K562 (cell line): ENCODE data around the gene CCL27. TPM values are rescaled to one million over a fixed set of nuclear protein-coding genes. Genes with fewer than 3 reads are reported as not detected.
A peak's percentile ranks its signal among the peaks of the same experiment; 100 is the strongest.

Experiments used
- BRF2 ChIP-seq: IDR thresholded peaks from 3 replicates; pipeline ENCODE4 v1.6.1; 2011; ENCODE audit warnings: borderline replicate concordance, mild to moderate bottlenecking; ENCODE audit not compliant: insufficient read length, insufficient read depth
- CBFB ChIP-seq: sonication (generic); formaldehyde crosslinking; IDR thresholded peaks from 2 replicates; pipeline ENCODE4 v1.4.0; 2020; ENCODE audit warnings: mild to moderate bottlenecking, missing genetic modification reagents
- COPS2 ChIP-seq: fragments of 450-650 bp; conservative IDR thresholded peaks from 2 replicates; pipeline ENCODE4 v1.6.1; 2016; ENCODE audit warnings: mild to moderate bottlenecking, moderate library complexity
- CREBBP ChIP-seq: IDR thresholded peaks from one replicate; pipeline ENCODE4 v1.6.1; 2012; ENCODE audit warnings: low read depth, mild to moderate bottlenecking, control low read depth, inconsistent platforms, low read length
- CXXC5 ChIP-seq: fragments of 250-450 bp; sonication (Bioruptor Pico); IDR thresholded peaks from 2 replicates; pipeline ENCODE4 v1.8.0; 2022; ENCODE audit warnings: inconsistent platforms, mild to moderate bottlenecking, moderate library complexity
- MCM5 ChIP-seq: fragments of 450-650 bp; IDR thresholded peaks from 2 replicates; pipeline ENCODE4 v1.6.1; 2016; ENCODE audit warnings: low read depth
- NFATC3 ChIP-seq: fragments of 450-650 bp; IDR thresholded peaks from 2 replicates; pipeline ENCODE4 v1.6.1; 2017; ENCODE audit warnings: mild to moderate bottlenecking
- NR1H2 ChIP-seq: sonication (generic); formaldehyde crosslinking; IDR thresholded peaks from 2 replicates; pipeline ENCODE4 v1.4.0; 2020; ENCODE audit warnings: mild to moderate bottlenecking, missing genetic modification reagents
- RNF219 ChIP-seq: fragments of 250-450 bp; sonication (Bioruptor Pico); IDR thresholded peaks from 2 replicates; pipeline ENCODE4 v1.5.0; 2022; ENCODE audit warnings: mild to moderate bottlenecking
- SMARCB1 ChIP-seq: IDR thresholded peaks from 2 replicates; pipeline ENCODE4 v1.6.1; 2011; ENCODE audit warnings: improper control_type of control experiment, low read depth; ENCODE audit not compliant: insufficient read length
- SMARCE1 ChIP-seq: fragments of 450-650 bp; IDR thresholded peaks from 2 replicates; pipeline ENCODE4 v1.7.1; 2016; ENCODE audit warnings: mild to moderate bottlenecking
- SREBF2 ChIP-seq: sonication (generic); formaldehyde crosslinking; IDR thresholded peaks from 2 replicates; pipeline ENCODE4 v1.4.0; 2020; ENCODE audit warnings: mild to moderate bottlenecking, missing genetic modification reagents
- ZBTB2 ChIP-seq: fragments of 450-650 bp; IDR thresholded peaks from 2 replicates; pipeline ENCODE4 v1.6.1; 2016; ENCODE audit warnings: antibody characterized with exemption
- ZKSCAN3 ChIP-seq: fragments of 250-450 bp; sonication (Bioruptor Pico); IDR thresholded peaks from 2 replicates; pipeline ENCODE4 v1.4.0; 2020
- ZKSCAN8 ChIP-seq: fragments of 200-800 bp; sonication (Bioruptor generic); IDR thresholded peaks from 2 replicates; pipeline ENCODE4 v1.6.1; 2016; ENCODE audit warnings: missing genetic modification characterization, missing compliant biosample characterization
- polyA plus RNA-seq, 8 experiments: library from polyadenylated mRNA; depleted of rRNA in 4 of 8; stranded (reverse) in 5 of 8; unstranded in 3 of 8; fragments of >200 nt; fragmentation: Nextera tagmentation in 2 of 8; fragmentation: Illumina TruSeq in 1 of 8; extraction: Ambion mirVana in 2 of 8; extraction: Trizol in 1 of 8; gene quantifications; 2 replicates each; pipeline versions ENCODE4 v1.2.1 to v1.2.3, GENCODE V29; 2011 to 2014; ENCODE audit warnings: inconsistent platforms in 1 of 8, missing spikeins in 1 of 8
- total RNA-seq, 7 experiments: library from RNA; depleted of rRNA in 6 of 7; stranded (reverse); fragments of >200 nt in 6 of 7; fragmentation: Illumina TruSeq in 2 of 7; extraction: Trizol in 2 of 7; gene quantifications; 2 replicates each; pipeline versions ENCODE4 v1.2.1 to v1.2.3, GENCODE V29; 2011 to 2021; ENCODE audit warnings: low replicate concordance in 1 of 7
- TF ChIP-seq, protein P1 (sequence below): fragments of 250-450 bp; sonication (Bioruptor Pico); IDR thresholded peaks from 2 replicates; pipeline ENCODE4 v1.4.0; 2020

The CCL27 gene
- total and polyA plus RNA-seq, 9 of the 15 experiments (the other 6 are each of a cell fraction or from before 2014, with no cell fraction given) = 0.10 to 0.53 (median 0.27) TPM; not detected in 5

DNA sequence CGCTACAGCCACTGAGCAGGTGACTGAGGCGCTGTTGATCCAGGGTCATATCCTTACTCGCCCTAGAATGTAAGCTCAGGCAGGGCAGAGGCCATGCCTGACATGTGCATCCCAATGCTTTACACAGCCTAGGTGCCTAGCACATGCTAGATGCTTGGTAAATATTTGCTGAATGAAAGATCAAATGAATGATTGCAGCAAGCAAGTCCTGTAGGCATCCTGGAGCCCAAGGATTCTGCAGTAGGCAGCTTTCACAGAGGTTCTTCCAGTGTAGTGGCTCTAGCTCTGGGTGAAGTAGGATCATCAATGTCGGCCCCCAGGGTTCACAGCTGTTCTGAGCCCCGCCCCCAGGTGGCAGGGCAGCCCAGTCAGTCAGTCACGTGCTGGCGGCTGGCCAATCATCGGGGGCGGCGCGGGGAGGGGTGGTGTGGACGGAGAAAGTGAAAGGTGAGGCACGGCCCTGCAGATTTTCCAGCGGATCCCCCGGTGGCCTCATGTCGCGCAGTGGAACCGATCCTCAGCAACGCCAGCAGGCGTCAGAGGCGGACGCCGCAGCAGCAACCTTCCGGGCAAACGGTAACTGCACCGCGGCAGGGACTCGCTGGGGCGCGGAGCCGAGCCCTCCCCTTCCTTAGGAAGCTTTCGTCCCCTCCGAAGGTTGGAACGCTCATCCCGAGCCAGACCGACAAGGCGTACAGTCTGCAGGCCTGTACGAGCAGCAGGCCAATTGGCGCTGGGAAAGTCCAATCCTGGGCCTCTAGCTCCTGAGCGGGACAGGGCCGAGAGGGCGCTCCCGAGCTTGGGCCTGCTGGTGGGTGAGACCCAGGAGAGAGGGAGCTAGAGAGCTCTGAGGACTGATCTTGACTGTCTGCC is 16.0 kb downstream of the CCL27 start, which contains the start of gene GALT (continued):
- TF ChIP-seq CXXC5 (CRISPR knock-in tag) = peak; percentile 52
- TF ChIP-seq NFATC3 = no peak
- TF ChIP-seq NR1H2 (CRISPR knock-in tag) = no peak
- TF ChIP-seq ZKSCAN3 = no peak
- TF ChIP-seq ZKSCAN8 (CRISPR knock-in tag) = no peak
- TF ChIP-seq SMARCB1 = no peak
- no peak for TF ChIP-seq RNF219 (CRISPR knock-in tag)
- TF ChIP-seq SMARCE1 = no peak
- TF ChIP-seq, protein P1, sequence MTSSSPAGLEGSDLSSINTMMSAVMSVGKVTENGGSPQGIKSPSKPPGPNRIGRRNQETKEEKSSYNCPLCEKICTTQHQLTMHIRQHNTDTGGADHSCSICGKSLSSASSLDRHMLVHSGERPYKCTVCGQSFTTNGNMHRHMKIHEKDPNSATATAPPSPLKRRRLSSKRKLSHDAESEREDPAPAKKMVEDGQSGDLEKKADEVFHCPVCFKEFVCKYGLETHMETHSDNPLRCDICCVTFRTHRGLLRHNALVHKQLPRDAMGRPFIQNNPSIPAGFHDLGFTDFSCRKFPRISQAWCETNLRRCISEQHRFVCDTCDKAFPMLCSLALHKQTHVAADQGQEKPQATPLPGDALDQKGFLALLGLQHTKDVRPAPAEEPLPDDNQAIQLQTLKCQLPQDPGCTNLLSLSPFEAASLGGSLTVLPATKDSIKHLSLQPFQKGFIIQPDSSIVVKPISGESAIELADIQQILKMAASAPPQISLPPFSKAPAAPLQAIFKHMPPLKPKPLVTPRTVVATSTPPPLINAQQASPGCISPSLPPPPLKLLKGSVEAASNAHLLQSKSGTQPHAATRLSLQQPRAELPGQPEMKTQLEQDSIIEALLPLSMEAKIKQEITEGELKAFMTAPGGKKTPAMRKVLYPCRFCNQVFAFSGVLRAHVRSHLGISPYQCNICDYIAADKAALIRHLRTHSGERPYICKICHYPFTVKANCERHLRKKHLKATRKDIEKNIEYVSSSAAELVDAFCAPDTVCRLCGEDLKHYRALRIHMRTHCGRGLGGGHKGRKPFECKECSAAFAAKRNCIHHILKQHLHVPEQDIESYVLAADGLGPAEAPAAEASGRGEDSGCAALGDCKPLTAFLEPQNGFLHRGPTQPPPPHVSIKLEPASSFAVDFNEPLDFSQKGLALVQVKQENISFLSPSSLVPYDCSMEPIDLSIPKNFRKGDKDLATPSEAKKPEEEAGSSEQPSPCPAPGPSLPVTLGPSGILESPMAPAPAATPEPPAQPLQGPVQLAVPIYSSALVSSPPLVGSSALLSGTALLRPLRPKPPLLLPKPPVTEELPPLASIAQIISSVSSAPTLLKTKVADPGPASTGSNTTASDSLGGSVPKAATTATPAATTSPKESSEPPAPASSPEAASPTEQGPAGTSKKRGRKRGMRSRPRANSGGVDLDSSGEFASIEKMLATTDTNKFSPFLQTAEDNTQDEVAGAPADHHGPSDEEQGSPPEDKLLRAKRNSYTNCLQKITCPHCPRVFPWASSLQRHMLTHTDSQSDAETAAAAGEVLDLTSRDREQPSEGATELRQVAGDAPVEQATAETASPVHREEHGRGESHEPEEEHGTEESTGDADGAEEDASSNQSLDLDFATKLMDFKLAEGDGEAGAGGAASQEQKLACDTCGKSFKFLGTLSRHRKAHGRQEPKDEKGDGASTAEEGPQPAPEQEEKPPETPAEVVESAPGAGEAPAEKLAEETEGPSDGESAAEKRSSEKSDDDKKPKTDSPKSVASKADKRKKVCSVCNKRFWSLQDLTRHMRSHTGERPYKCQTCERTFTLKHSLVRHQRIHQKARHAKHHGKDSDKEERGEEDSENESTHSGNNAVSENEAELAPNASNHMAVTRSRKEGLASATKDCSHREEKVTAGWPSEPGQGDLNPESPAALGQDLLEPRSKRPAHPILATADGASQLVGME (CRISPR knock-in tag) = no peak
- no peak for TF ChIP-seq ZBTB2
- TF ChIP-seq BRF2 = no peak
- no peak for TF ChIP-seq SREBF2 (CRISPR knock-in tag)
- TF ChIP-seq MCM5 = no peak
- no peak for TF ChIP-seq CREBBP
- TF ChIP-seq COPS2 = no peak
- no peak for TF ChIP-seq CBFB (CRISPR knock-in tag)
